Heart right ventricle (tissue), 16 donors: ENCODE results near the gene PLD2. TPM values are rescaled to one million over a fixed set of nuclear protein-coding genes. Genes with fewer than 3 reads are reported as not detected.
"Not testable (repeated sequence)": the region's sequence is repeated elsewhere in the genome, so short reads cannot be mapped to it uniquely, and the experiment has no call there.

Source experiments
- ATAC-seq, 8 donors: fragments of 200-7000 bp; cut with Tn5 transposase; one replicate each; pipeline ENCODE4 v1.9.1; 2020; ENCODE audit warnings: mild to moderate bottlenecking in 8 of 8, moderate library complexity in 8 of 8, moderate number of reproducible peaks in 1 of 8
- DNase-seq, 2 donors: peaks; one replicate each; pipeline ENCODE4 v3.0.0-alpha.2; 2020
- H3K27ac ChIP-seq, 10 donors: fragments of 200-600 bp; sonication (generic) in 2 of 10; one replicate each; pipeline versions ENCODE4 v1.5.0 to v1.8.0; 2020 to 2022; ENCODE audit warnings: mild to moderate bottlenecking in 3 of 10
- H3K27me3 ChIP-seq, 7 donors: fragments of 200-600 bp; one replicate each; pipeline ENCODE4 v1.8.0; 2021 to 2022; ENCODE audit warnings: mild to moderate bottlenecking in 2 of 7
- H3K36me3 ChIP-seq, 9 donors: fragments of 200-600 bp; sonication (generic) in 1 of 9; one replicate each; pipeline versions ENCODE4 v1.5.0 to v1.8.0; 2020 to 2022; ENCODE audit warnings: mild to moderate bottlenecking in 2 of 9
- H3K4me1 ChIP-seq, 9 donors: fragments of 200-600 bp; sonication (generic) in 1 of 9; one replicate each; pipeline versions ENCODE4 v1.5.0 to v1.8.0; 2020 to 2022; ENCODE audit warnings: mild to moderate bottlenecking in 4 of 9
- H3K4me3 ChIP-seq, 10 donors: fragments of 200-600 bp; sonication (generic) in 2 of 10; one replicate each; pipeline versions ENCODE4 v1.5.0 to v1.8.0; 2020 to 2022; ENCODE audit warnings: mild to moderate bottlenecking in 7 of 10, moderate library complexity in 2 of 10
- H3K9me3 ChIP-seq, 11 donors: fragments of 200-600 bp in 10 of 11; sonication (generic) in 2 of 11; one replicate each; pipeline versions ENCODE4 v1.5.0 to v1.8.0; 2013 to 2022; ENCODE audit warnings: mild to moderate bottlenecking in 2 of 11, control low read depth in 1 of 11, moderate library complexity in 1 of 11
- WGBS, 2 donors: extraction: QIAGEN DNeasy Blood & Tissue Kit; methylation state at CpG; one replicate each; pipeline ENCODE4 v1.1.7; 2013; ENCODE audit warnings: inconsistent platforms in 1 of 2; 5-methylcytosine and 5-hydroxymethylcytosine counted together
- intact Hi-C, 10 donors: fragments of 100-400 bp; cut with DNase I; formaldehyde crosslinking; loops; one replicate each; pipeline versions ENCODE4 v1.11.1 to v1.14.2; 2022
- polyA plus RNA-seq, 2 donors: library from polyadenylated mRNA; stranded (reverse); fragments of 200-250 nt; gene quantifications; one replicate each; pipeline ENCODE4 v1.2.3, GENCODE V29; 2013
- total RNA-seq, 10 donors: library from RNA; stranded (reverse); fragmentation: NEBNext Ultra II Directional in 3 of 10; extraction: Animal tissue kit (Norgen Biotek cat#: 25700) in 3 of 10; gene quantifications; one replicate each; pipeline versions ENCODE4 v1.2.1 to v1.2.4, GENCODE V29; 2021 to 2023
- TF ChIP-seq, protein P1 (sequence below), 9 donors: fragments of 200-600 bp; sonication (generic) in 2 of 9; IDR thresholded peaks; one replicate each; pipeline versions ENCODE4 v1.5.0 to v1.8.0; 2021 to 2022; ENCODE audit warnings: antibody characterized with exemption in 9 of 9, mild to moderate bottlenecking in 5 of 9, moderate library complexity in 1 of 9
- donor health status: Arrhythmogenic right ventricular cardiomyopathy.
- donor health status: ischemic (EF 13 %, LVEDD 7.1; RV severe dilation, severe dysfunction).
- donor health status: healthy with polysubstance abuse.
- donor health status: DM: no; HTN: yes; CAD: no.
- donor health status: DM: no; HTN: no; CAD: no.
- donor health status: ischemic (EF 25% LVEDD 6.9; RV normal size, moderate dysfunction).
- donor health status: ischemic (EF 25% LVEDD 5.7; RV mildly dilated, moderate dysfunction).
- donor health status: healthy.
- donor health status: DM: yes; HTN: yes; CAD: no.
- donor health status: Ischemic cardiomyopathy.
- donor health status: ischemic (EF 35%, LVEDD 5.7; RV mildly dilated, moderate dysfunction).
- donor health status: nonischemic (EF 11% LVEDD 7.7; RV severe dilation, severe dysfunction).
- donor health status: DM: yes; HTN: yes; CAD: no.
- donor health status: PGD.
- donor health status: ischemic (EF 29% LVEDD 5.4; RV normal size, mild dysfunction).
- donor health status: nonischemic (EF 23%, LVEDD 6.1; RV moderate dilation, normal function).

Gene PLD2
- total and polyA plus RNA-seq, 12 donors, result 5.6 to 20.7 (median 10.4) TPM

DNA sequence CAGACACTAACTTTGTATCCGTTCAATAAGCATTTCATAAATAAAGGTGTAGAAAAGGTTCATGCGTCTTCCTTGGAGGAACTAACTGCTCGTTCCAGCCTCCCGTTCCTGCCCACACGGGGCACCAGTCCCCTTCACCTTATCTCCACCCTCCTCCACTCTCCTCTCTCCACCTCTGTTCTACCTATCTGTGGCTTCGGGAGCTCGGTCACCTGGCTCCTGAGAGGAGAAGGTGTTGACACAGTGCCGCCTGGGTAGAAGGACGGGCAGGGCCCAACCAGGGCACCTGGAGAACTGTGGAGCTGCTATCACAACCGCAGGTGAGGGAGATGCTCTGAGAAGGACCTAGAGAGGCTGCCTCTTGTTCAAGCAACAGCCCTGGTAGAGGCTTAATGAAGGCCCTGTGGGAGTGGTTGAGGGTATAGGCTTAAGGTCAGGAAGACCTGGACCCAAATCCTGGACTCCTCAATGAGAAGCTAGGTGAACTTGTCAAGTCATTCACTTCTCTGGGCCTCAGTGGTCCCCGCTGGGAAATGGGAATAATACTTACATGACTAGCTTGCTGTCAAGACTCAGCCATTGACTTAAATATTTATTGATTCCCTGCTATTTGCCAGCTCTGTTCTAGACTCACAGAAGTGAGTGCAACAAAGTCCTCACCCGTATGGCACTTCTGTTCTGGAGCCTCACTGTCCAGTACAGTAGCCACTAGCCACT lies 16.6 kb downstream of the PLD2 start:
- no peaks in the 10 kb centered on the region for H3K4me1 ChIP-seq
- H3K36me3 ChIP-seq, result peaks cover 0 to 52% (median 9%) of the 10 kb centered on the region in 9 donors
- no peaks in the 10 kb centered on the region for H3K9me3 ChIP-seq
- H3K27ac ChIP-seq, result no peak overlapping the region
- peak in 2 of 8 donors; percentile 15 to 27 for ATAC-seq
- H3K4me3 ChIP-seq, result no peak overlapping the region
- no peak for DNase-seq
- intact Hi-C loops, result no loop called here
- TF ChIP-seq, protein P1, sequence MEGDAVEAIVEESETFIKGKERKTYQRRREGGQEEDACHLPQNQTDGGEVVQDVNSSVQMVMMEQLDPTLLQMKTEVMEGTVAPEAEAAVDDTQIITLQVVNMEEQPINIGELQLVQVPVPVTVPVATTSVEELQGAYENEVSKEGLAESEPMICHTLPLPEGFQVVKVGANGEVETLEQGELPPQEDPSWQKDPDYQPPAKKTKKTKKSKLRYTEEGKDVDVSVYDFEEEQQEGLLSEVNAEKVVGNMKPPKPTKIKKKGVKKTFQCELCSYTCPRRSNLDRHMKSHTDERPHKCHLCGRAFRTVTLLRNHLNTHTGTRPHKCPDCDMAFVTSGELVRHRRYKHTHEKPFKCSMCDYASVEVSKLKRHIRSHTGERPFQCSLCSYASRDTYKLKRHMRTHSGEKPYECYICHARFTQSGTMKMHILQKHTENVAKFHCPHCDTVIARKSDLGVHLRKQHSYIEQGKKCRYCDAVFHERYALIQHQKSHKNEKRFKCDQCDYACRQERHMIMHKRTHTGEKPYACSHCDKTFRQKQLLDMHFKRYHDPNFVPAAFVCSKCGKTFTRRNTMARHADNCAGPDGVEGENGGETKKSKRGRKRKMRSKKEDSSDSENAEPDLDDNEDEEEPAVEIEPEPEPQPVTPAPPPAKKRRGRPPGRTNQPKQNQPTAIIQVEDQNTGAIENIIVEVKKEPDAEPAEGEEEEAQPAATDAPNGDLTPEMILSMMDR (IDR thresholded peaks at IDR 0.05), result no peak
- H3K27me3 ChIP-seq, result no peaks in the 10 kb centered on the region
- 78 to 79% methylated on average over 12 of the region's 12 CpGs for WGBS, 2 donors

DNA sequence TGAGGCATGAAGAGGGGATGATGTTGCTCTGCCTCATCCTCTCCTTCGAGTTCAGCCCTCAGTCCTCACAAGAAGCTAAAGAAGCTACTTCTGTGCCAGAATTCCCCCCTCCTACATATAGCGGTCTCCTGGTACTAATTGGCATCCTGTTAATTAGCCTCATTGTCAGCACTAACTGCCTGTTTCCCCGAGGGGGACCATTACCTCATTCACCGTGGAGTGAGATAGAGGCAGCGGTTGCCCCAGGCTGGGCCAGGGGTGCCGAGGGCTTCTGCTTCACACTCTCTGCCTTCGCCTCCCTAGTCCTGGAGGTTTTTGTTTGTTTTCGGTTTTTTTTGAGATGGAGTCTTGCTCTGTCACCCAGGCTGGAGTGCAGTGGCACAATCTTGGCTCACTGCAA lies 20.4 kb downstream of the PLD2 start:
- H3K27me3 ChIP-seq, result no peaks in the 10 kb centered on the region
- H3K27ac ChIP-seq, result no peak overlapping the region
- H3K9me3 ChIP-seq, result no peaks in the 10 kb centered on the region
- peaks cover 0 to 16% (median 0%) of the 10 kb centered on the region in 9 donors for H3K36me3 ChIP-seq
- no peak for DNase-seq
- H3K4me3 ChIP-seq, result no peak overlapping the region
- intact Hi-C loops, result no loop called here
- WGBS, 2 donors, result 66 to 71% methylated on average over 8 of the region's 8 CpGs
- no peak for ATAC-seq
- H3K4me1 ChIP-seq, result no peaks in the 10 kb centered on the region
- TF ChIP-seq, protein P1 (IDR thresholded peaks at IDR 0.05), result no peak

DNA sequence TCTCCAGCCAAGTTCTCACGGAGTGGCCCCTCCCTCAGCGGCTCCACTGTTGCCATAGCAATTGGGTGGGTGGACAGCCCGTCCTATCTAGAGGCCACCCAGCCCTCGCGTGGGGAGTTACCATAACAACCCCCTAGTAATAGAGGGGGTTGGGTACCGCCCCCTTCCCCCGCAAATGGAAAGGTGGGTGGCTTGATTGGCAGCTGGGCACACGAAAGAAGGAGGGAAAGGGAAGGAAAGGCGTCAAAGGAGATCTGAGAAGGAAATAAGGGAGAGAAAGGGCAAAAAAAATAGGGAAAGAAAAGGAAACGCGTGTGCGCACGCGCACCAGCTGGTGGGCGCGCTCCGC lies 25.9 kb downstream of the PLD2 start:
- intact Hi-C loops, result loop anchor here in 4 of 10 donors (2.0 to 10.0 kb wide), 2 partner anchors 42 to 52 kb away; no protein-coding TSS in a partner anchor
- ATAC-seq, result peak in 5 of 8 donors; percentile 2 to 26 (median 13)
- not testable (repeated sequence) for DNase-seq, H3K27me3 ChIP-seq, H3K9me3 ChIP-seq, H3K36me3 ChIP-seq
- Histone ChIP-seq H3K27ac (peak overlapping the region in 9 of 10 donors; percentile 83 to 97 (median 92)), H3K4me3 (peak overlapping the region; percentile 67 to 99 (median 90)), H3K4me1 (peaks cover 5 to 44% (median 40%) of the 10 kb centered on the region in 9 donors)
- 0 to 1% methylated on average over 9 to 10 of the region's 17 CpGs for WGBS, 2 donors

DNA sequence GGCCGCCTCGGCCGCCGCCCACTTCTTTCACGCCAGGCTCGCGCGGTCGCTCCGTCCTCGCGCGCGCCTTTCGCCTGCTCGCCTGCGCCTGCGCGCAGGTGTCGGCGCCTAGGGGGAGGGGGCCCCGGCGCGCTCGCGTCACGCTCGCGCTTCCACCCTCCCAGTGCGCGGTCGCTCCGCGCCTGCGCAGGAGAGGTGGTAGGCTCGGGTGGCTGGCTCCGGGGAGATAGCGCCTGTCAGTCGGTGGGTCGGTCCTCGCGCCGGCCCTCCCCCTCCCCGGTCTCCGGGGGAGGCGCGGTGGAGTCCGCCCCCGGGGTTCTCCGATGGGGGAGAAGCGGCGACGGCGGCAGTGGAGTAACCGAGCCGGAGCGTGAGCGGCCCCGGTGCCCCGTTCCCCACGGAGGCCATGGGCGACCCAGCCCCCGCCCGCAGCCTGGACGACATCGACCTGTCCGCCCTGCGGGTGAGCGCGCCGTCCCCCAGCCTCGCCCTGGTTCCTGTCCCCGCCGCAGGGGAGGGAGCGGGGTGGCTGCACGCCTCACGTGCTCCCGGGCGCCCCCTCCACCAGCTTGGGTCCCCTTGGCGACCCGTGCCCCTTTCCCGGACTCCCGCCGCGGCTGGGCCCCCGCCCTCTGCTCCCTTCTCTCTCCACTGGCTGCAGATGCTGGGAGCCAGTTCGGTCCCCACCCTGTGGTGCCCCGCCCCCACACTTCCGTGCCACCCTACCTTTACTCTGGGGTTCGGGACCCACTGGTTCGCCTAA lies 26.4 kb downstream of the PLD2 start, which contains the start of gene MINK1:
TSS of gene MINK1 (plus strand) at position 163 of the 763 bp plus-strand sequence. CDS start at position 407, 244 bp downstream.
- H3K36me3 ChIP-seq, result peaks cover 0 to 7% (median 0%) of the 10 kb centered on the region in 9 donors
- DNase-seq (peak; percentile 85 to 93), ATAC-seq (peak; percentile 96 to 98 (median 97))
- no peaks in the 10 kb centered on the region for H3K9me3 ChIP-seq
- intact Hi-C loops, result loop anchor here in 4 of 10 donors (2.0 to 10.0 kb wide), 2 partner anchors 43 to 51 kb away; no protein-coding TSS in a partner anchor
- 0 to 1% methylated on average over 63 to 91 of the region's 91 CpGs for WGBS, 2 donors
- H3K27ac ChIP-seq, result peak within 1 kb of the TSS; percentile 64 to 97 (median 92)
- H3K4me1 ChIP-seq, result peaks cover 10 to 49% (median 46%) of the 10 kb centered on the region in 9 donors
- no peaks in the 10 kb centered on the region for H3K27me3 ChIP-seq
- H3K4me3 ChIP-seq, result peak within 1 kb of the TSS; percentile 67 to 99 (median 90)
- TF ChIP-seq, protein P1 (IDR thresholded peaks at IDR 0.05), result no peak
